Fibroblast of lung (primary cell): ENCODE results near the gene RNU1-2. TPM values are rescaled to one million over a fixed set of nuclear protein-coding genes. Genes with fewer than 3 reads are reported as not detected.
"Not testable (repeated sequence)": the region's sequence is repeated elsewhere in the genome, so short reads cannot be mapped to it uniquely, and the experiment has no call there.

ENCODE experiments used
- DNase-seq, 2 donors: peaks; one replicate each; pipeline versions ENCODE4 v3.0.0 to v3.0.0-alpha.2; 2010; ENCODE audit warnings: low read depth in 2 of 2
- H2AFZ ChIP-seq: 2 replicates; pipeline ENCODE4 v1.5.1; 2012; ENCODE audit warnings: low read length, control low read depth, inconsistent platforms
- H3K27ac ChIP-seq: 2 replicates; pipeline ENCODE4 v1.5.1; 2011; ENCODE audit warnings: low read length, control low read depth; ENCODE audit not compliant: insufficient read depth
- H3K27me3 ChIP-seq: 2 replicates; pipeline ENCODE4 v1.5.1; 2011; ENCODE audit warnings: mild to moderate bottlenecking, low read length; ENCODE audit not compliant: control insufficient read depth, insufficient read depth
- H3K36me3 ChIP-seq: 2 replicates; pipeline ENCODE4 v1.5.1; 2011; ENCODE audit warnings: low read length; ENCODE audit not compliant: control insufficient read depth, insufficient read depth
- H3K4me1 ChIP-seq: 2 replicates; pipeline ENCODE4 v1.5.1; 2011; ENCODE audit warnings: low read length; ENCODE audit not compliant: control insufficient read depth, insufficient read depth; ENCODE audit errors: extremely low read depth
- H3K4me2 ChIP-seq: 2 replicates; pipeline ENCODE4 v1.5.1; 2011; ENCODE audit warnings: low read length, control low read depth; ENCODE audit not compliant: insufficient read depth; ENCODE audit errors: extremely low read depth
- H3K4me3 ChIP-seq, 4 experiments: fragments of 200-600 bp in 1 of 4; sonication (generic) in 1 of 4; replicated peaks in 1 of 4; 2 replicates each; pipeline ENCODE4 v1.5.1; 2011 to 2016; ENCODE audit warnings: low read length in 4 of 4, low read depth in 3 of 4, mild to moderate bottlenecking in 3 of 4, control low read depth in 2 of 4, inconsistent platforms in 1 of 4, mixed read lengths in 1 of 4; ENCODE audit not compliant: insufficient read depth in 1 of 4; ENCODE audit errors: control extremely low read depth in 1 of 4
- H3K79me2 ChIP-seq: 2 replicates; pipeline ENCODE4 v1.5.1; 2012; ENCODE audit warnings: mild to moderate bottlenecking, low read length, inconsistent platforms; ENCODE audit not compliant: control insufficient read depth, insufficient read depth
- H3K9ac ChIP-seq: 2 replicates; pipeline ENCODE4 v1.5.1; 2011; ENCODE audit warnings: mild to moderate bottlenecking, low read length, control low read depth; ENCODE audit not compliant: insufficient read depth
- H3K9me3 ChIP-seq: 2 replicates; pipeline ENCODE4 v1.5.1; 2012; ENCODE audit warnings: low read depth, low read length; ENCODE audit not compliant: control insufficient read depth, insufficient read depth
- H4K20me1 ChIP-seq: 2 replicates; pipeline ENCODE4 v1.5.1; 2011; ENCODE audit warnings: low read length; ENCODE audit not compliant: control insufficient read depth, insufficient read depth; ENCODE audit errors: extremely low read depth
- EZH2 ChIP-seq: IDR thresholded peaks from 2 replicates; pipeline ENCODE4 v1.5.1; 2012; ENCODE audit warnings: low read length, control low read depth, mild to moderate bottlenecking; ENCODE audit errors: missing control alignments
- polyA plus RNA-seq, 2 donors: library from polyadenylated mRNA; depleted of rRNA in 1 of 2; stranded (reverse) in 1 of 2; unstranded in 1 of 2; fragments of >200 nt; gene quantifications; 2 replicates each; pipeline ENCODE4 v1.2.1, GENCODE V29; 2011 to 2012; ENCODE audit warnings: missing spikeins in 1 of 2
- total RNA-seq: library from RNA; depleted of rRNA; stranded (reverse); fragments of >200 nt; gene quantifications from 2 replicates; pipeline ENCODE4 v1.2.1, GENCODE V29; 2014
- TF ChIP-seq, protein P1 (sequence below), 2 donors: IDR thresholded peaks in 1 of 2; conservative IDR thresholded peaks in 1 of 2; 1 replicate in 1 of 2; 2 replicates in 1 of 2; pipeline ENCODE4 v1.5.1; 2011 to 2012; ENCODE audit warnings: low read length in 2 of 2, control low read depth in 1 of 2, inconsistent platforms in 1 of 2, low read depth in 1 of 2, mild to moderate bottlenecking in 1 of 2

RNU1-2 gene
- total and polyA plus RNA-seq, 2 donors (not counting 1 experiment from before 2014, with no cell fraction given), result 3,997 TPM; not detected in 1

DNA sequence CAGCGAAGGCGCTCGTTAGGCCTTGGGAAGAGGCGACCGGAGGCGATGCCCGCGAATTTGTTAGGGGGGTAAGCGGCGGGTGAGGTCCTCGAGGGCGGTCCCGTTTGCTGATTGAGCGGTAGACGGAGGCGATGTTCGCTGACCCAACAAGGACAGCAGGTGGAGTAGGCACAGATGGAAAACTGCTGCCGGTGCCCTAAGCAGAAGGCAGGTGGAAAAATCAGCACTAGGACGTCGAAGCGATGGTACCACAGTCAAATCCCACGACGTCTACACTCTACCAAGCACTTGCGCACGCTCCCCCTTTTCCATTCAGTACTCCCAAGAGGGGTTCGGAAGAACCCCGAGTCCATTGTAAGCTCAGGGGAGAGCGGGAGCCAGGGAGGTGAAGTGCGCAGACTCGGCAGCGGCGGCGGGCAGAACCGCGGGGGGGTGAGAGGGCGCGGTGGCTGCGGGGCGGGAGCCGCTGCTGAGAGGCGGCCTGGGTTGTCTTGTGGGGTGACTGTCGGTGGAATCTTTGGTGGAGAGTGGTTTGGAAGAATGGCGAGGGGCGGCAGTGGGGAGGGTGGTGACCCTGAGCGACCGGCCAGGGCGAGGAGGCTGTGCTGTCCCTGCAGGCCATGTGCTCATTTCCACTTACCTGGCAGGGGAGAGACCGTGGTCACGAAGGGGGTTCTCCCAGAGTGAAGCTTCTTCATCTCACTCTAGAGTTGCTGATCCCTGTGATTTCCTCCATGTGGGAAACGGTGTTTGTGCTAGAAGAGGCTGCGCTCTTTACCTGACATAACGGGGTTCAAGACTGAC, 22.5 kb upstream of the RNU1-2 start:
- H2AFZ ChIP-seq, H3K79me2 ChIP-seq, H3K9me3 ChIP-seq, H3K27ac ChIP-seq, H3K9ac ChIP-seq, H3K4me1 ChIP-seq, H3K36me3 ChIP-seq, H3K27me3 ChIP-seq, H3K4me2 ChIP-seq, H4K20me1 ChIP-seq: not testable (repeated sequence)
- H3K4me3 ChIP-seq, result peak overlapping the region in 1 of 4 experiments; percentile 27
- peak in 1 of 2 donors; percentile 10 for DNase-seq

DNA sequence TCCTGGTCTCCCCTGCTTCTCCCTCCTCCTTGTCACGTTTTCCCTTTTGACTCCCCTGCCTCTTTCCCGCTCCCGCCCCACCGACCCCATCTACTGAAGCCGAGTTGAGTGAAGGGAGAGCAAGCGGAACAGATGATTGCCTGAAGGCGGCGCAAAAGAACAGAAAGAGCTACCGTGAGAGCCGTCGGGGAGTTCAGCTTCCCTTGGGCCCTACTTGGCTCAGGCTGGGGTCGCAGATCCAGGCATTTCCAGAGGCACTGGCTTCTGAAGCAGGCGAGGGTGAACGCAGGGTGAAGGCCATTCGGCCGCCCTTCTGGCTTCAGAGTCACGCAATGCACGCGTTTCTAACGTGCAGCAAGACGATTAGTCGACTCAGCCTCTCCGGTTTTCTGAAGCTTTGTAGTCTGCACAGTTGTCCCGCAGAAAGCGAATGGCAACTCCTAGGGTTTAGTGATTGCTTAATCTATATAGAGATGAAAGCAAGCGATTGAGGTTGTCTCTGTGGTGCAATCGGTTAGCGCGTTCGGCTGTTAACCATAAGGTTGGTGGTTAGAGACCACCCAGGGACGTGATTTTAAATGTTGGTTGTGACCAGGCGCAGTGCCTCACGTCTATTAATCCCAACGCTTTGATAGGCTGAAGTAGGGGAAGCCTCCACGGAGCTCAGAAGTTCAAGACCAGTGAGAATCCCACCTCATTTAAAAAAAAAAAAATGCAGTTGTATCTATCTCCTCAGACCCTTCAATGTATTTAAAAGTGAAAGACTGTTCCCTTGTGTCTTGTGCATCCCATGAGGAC, 20.6 kb upstream of the RNU1-2 start:
- not testable (repeated sequence) for H3K27me3 ChIP-seq, H3K4me3 ChIP-seq, H3K27ac ChIP-seq, H3K36me3 ChIP-seq, H4K20me1 ChIP-seq, H2AFZ ChIP-seq, H3K9me3 ChIP-seq, H3K4me2 ChIP-seq, H3K9ac ChIP-seq, H3K79me2 ChIP-seq, H3K4me1 ChIP-seq
- peak in 1 of 2 donors; percentile 2 for DNase-seq

DNA sequence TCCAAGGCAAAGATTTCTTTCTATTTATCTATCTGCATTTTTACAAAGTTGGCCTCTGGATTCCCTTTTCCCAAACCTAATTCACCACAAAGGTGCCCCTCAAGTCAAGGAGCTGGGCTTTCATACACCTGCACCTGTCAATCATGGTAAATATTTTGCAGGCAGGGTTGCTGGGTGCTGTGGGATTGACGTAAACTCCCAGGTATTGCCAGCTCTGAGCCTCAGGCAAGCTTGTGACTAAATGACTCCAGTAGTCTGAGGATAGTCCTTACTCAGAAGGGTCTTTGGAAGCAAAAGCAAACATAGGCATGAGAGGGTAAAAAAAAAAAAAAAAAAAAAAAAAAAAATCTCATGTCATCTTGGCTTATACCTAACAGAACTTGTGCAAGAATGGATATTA, 14.0 kb upstream of the RNU1-2 start:
- not testable (repeated sequence) for H3K36me3 ChIP-seq, H4K20me1 ChIP-seq, H2AFZ ChIP-seq, DNase-seq, H3K27me3 ChIP-seq, H3K27ac ChIP-seq, H3K9ac ChIP-seq, H3K4me3 ChIP-seq, H3K9me3 ChIP-seq, H3K4me1 ChIP-seq, H3K4me2 ChIP-seq, H3K79me2 ChIP-seq

DNA sequence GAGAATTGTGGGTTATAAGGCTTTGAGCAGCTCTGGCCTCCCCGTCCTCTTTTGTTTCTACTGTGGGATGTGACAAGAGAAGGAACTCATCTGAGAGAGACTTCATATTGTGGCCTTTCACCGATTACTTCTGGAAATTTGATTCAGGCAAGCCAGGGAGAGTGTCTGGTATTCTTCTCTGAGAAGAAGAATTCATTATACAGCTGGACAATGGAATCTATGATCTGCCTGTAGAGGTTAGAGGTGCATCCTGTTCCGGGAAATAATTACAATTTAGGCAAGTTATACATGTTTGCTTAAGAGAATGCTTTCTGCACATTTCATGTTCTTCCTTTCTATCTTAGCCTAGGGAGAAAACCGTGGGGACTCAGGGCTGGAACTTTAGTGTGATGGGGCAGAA, 12.8 kb upstream of the RNU1-2 start:
- H3K27me3 ChIP-seq, result peaks cover 13% of the 10 kb centered on the region
- no peak for TF ChIP-seq EZH2
- TF ChIP-seq, protein P1, sequence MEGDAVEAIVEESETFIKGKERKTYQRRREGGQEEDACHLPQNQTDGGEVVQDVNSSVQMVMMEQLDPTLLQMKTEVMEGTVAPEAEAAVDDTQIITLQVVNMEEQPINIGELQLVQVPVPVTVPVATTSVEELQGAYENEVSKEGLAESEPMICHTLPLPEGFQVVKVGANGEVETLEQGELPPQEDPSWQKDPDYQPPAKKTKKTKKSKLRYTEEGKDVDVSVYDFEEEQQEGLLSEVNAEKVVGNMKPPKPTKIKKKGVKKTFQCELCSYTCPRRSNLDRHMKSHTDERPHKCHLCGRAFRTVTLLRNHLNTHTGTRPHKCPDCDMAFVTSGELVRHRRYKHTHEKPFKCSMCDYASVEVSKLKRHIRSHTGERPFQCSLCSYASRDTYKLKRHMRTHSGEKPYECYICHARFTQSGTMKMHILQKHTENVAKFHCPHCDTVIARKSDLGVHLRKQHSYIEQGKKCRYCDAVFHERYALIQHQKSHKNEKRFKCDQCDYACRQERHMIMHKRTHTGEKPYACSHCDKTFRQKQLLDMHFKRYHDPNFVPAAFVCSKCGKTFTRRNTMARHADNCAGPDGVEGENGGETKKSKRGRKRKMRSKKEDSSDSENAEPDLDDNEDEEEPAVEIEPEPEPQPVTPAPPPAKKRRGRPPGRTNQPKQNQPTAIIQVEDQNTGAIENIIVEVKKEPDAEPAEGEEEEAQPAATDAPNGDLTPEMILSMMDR (conservative IDR thresholded peaks at IDR 0.05 in 1 of 2, IDR thresholded peaks at IDR 0.05 in 1 of 2; ENCODE audit: low read depth in 1 of 2, low read length in 2 of 2), result no peak
- no peaks in the 10 kb centered on the region for H3K9me3 ChIP-seq
- no peaks in the 10 kb centered on the region for H3K36me3 ChIP-seq
- H3K4me1 ChIP-seq, result no peaks in the 10 kb centered on the region
- H3K4me3 ChIP-seq, result no peak overlapping the region
- no peak overlapping the region for H3K4me2 ChIP-seq
- no peak overlapping the region for H3K27ac ChIP-seq
- no peak overlapping the region for H3K9ac ChIP-seq
- H2AFZ ChIP-seq, result no peak overlapping the region
- DNase-seq, result no peak
- no peaks in the 10 kb centered on the region for H4K20me1 ChIP-seq
- no peaks in the 10 kb centered on the region for H3K79me2 ChIP-seq

DNA sequence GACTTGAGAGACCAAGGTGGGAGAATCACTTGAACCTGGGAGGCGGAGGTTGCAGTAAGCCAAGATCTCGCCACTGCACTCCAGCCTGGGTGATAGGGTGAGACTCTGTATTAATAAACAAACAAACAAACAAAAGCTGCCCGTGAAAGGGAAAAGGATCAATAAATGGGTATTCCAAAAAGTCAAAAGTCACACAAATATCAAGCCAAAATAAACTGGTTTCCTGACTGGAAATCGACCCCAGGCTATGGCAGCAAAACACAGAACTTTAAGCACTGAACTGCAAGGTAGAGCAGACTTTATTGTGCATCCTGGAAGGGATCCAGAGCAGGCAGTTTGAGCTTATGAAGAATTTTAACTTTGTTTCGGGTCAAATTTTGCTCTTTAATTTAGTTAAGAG, 11.3 kb upstream of the RNU1-2 start:
- H3K79me2 ChIP-seq, H3K4me2 ChIP-seq, DNase-seq, H3K27ac ChIP-seq, H2AFZ ChIP-seq, H3K9me3 ChIP-seq, H3K4me3 ChIP-seq, H3K4me1 ChIP-seq, H3K36me3 ChIP-seq, H3K9ac ChIP-seq, H4K20me1 ChIP-seq: not testable (repeated sequence)
- H3K27me3 ChIP-seq, result peaks cover 13% of the 10 kb centered on the region
